HEK293 (cell line): Measurements from ENCODE around the gene FYCO1.

Experiments
- CTCF ChIA-PET: fragments of 350-600 bp; formaldehyde crosslinking; extraction: SDS; loops from one replicate; lab custom pipeline; 2021; ENCODE audit warnings: antibody characterized with exemption; lab: Yijun Ruan, JAX
- POLR2A ChIA-PET: fragments of 300-600 bp; formaldehyde crosslinking; extraction: SDS; loops from one replicate; lab custom pipeline; 2020; ENCODE audit warnings: antibody characterized with exemption, inconsistent platforms; lab: Yijun Ruan, JAX
- H3K27ac ChIP-seq: fragments of 200-500 bp; sonication (Bioruptor generic); 2 replicates; pipeline ENCODE4 v1.5.1; 2014; ENCODE audit warnings: low read depth, low read length, control low read depth, inconsistent platforms; ENCODE audit errors: extremely low read depth
- H3K36me3 ChIP-seq, 2 experiments: fragments of 200-500 bp in 1 of 2; sonication (Bioruptor generic) in 1 of 2; 1 replicate in 1 of 2; 2 replicates in 1 of 2; pipeline ENCODE4 v1.5.1; 2014 to 2017; ENCODE audit warnings: inconsistent platforms in 2 of 2, low read length in 2 of 2; ENCODE audit not compliant: control insufficient read depth in 2 of 2, insufficient read depth in 1 of 2
- H3K4me1 ChIP-seq: fragments of 200-500 bp; sonication (Bioruptor generic); 2 replicates; pipeline ENCODE4 v1.5.1; 2014; ENCODE audit warnings: mild to moderate bottlenecking, low read length, inconsistent platforms; ENCODE audit not compliant: control insufficient read depth, insufficient read depth
- H3K4me3 ChIP-seq: 2 replicates; pipeline ENCODE4 v1.5.1; 2011; ENCODE audit warnings: low read depth, mild to moderate bottlenecking, control low read depth, low read length, moderate library complexity
- H3K9me3 ChIP-seq: fragments of 200-500 bp; sonication (Bioruptor generic); 2 replicates; pipeline ENCODE4 v1.5.1; 2014; ENCODE audit warnings: low read depth, low read length, inconsistent platforms; ENCODE audit not compliant: control insufficient read depth, insufficient read depth
- SP7 ChIP-seq: fragments of 450-650 bp; formaldehyde crosslinking; IDR thresholded peaks from 2 replicates; pipeline ENCODE4 v1.5.1; 2016; ENCODE audit warnings: missing biosample characterization, missing genetic modification characterization
- ZFP3 ChIP-seq: fragments of 450-650 bp; formaldehyde crosslinking; IDR thresholded peaks from 2 replicates; pipeline ENCODE4 v1.5.1; 2016; ENCODE audit warnings: low read depth, missing biosample characterization, missing genetic modification characterization
- ZFP69B ChIP-seq: fragments of 450-650 bp; formaldehyde crosslinking; IDR thresholded peaks from 2 replicates; pipeline ENCODE4 v1.5.1; 2016; ENCODE audit warnings: missing biosample characterization, missing genetic modification characterization
- ZNF585B ChIP-seq: fragments of 450-650 bp; formaldehyde crosslinking; IDR thresholded peaks from 2 replicates; pipeline ENCODE4 v1.5.1; 2016; ENCODE audit warnings: missing biosample characterization, missing genetic modification characterization
- ZNF629 ChIP-seq: fragments of 450-650 bp; formaldehyde crosslinking; IDR thresholded peaks from 2 replicates; pipeline ENCODE4 v1.5.1; 2017; ENCODE audit warnings: missing biosample characterization, missing genetic modification characterization
- ZNF701 ChIP-seq: fragments of 450-650 bp; formaldehyde crosslinking; IDR thresholded peaks from 2 replicates; pipeline ENCODE4 v1.5.1; 2016; ENCODE audit warnings: missing biosample characterization, missing genetic modification characterization
- ZSCAN16 ChIP-seq: fragments of 450-650 bp; formaldehyde crosslinking; IDR thresholded peaks from 2 replicates; pipeline ENCODE4 v1.5.1; 2016; ENCODE audit warnings: missing biosample characterization, missing genetic modification characterization
- TF ChIP-seq, protein P1 (sequence below): fragments of 450-650 bp; formaldehyde crosslinking; IDR thresholded peaks from 2 replicates; pipeline ENCODE4 v1.5.1; 2016; ENCODE audit warnings: missing biosample characterization, missing genetic modification characterization
- TF ChIP-seq, protein P2 (sequence below): fragments of 450-650 bp; formaldehyde crosslinking; IDR thresholded peaks from 2 replicates; pipeline ENCODE4 v1.5.1; 2016; ENCODE audit warnings: missing biosample characterization, missing genetic modification characterization
- TF ChIP-seq, protein P3 (sequence below): fragments of 450-650 bp; formaldehyde crosslinking; IDR thresholded peaks from 2 replicates; pipeline ENCODE4 v1.5.1; 2016; ENCODE audit warnings: missing biosample characterization, missing genetic modification characterization
- TF ChIP-seq, protein P4 (sequence below): fragments of 450-650 bp; formaldehyde crosslinking; IDR thresholded peaks from 2 replicates; pipeline ENCODE4 v1.5.1; 2017; ENCODE audit warnings: missing biosample characterization, missing genetic modification characterization
- TF ChIP-seq, protein P5 (sequence below): sonication (generic); formaldehyde crosslinking; IDR thresholded peaks from 2 replicates; pipeline ENCODE4 v1.8.1; 2022; ENCODE audit warnings: mild to moderate bottlenecking, moderate library complexity, missing genetic modification reagents
- TF ChIP-seq, protein P6 (sequence below): fragments of 450-650 bp; formaldehyde crosslinking; IDR thresholded peaks from 2 replicates; pipeline ENCODE4 v1.5.1; 2017; ENCODE audit warnings: missing biosample characterization, missing genetic modification characterization

FYCO1 gene

DNA sequence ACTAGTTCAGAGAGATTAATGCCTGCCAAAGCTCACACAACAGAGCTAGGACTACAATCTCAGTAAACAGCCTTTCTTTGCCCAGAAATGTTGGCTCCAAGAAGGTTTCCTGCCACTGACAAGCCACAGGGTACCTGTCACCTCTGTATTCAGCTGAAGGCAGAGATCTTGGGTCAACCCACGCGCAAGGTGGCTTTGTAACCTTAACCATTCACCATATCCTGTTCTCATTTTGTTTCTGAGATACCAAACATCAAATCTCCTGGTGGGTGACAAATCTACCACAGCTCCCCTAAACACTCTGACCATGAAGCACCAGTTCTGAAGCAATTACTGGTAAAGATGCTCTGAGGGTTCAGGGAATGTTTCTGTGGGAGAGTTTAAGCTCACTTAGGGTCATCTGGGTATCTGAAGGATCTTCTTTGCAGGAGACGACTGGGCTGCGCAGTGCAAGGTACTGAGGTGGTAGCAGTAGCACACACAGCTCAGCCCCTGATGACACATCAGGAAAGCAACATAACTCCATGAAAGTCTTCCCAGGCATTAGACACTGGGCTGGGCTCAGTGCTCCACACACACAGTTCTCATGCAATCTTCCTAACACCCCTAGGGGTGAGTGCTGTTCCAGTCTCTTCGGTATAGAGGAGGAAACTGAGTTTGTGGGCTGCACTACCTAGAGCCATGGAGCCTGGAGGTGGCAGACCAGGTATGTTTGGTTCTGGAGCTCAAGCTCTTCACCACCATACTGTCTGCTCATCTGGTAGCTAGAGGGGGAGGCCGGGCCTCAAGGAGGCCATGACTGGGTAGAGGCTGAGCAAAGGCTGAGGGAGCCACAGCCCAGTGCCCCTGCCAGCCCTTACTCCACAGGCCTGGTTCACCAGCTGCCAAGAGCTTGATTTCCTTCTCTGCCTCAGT, 44.7 kb downstream of the FYCO1 start:
- peaks cover 0 to 100% of the 10 kb centered on the region in 2 experiments; a peak in 2 of 3 replicates for H3K36me3 ChIP-seq
- TF ChIP-seq, protein P1, sequence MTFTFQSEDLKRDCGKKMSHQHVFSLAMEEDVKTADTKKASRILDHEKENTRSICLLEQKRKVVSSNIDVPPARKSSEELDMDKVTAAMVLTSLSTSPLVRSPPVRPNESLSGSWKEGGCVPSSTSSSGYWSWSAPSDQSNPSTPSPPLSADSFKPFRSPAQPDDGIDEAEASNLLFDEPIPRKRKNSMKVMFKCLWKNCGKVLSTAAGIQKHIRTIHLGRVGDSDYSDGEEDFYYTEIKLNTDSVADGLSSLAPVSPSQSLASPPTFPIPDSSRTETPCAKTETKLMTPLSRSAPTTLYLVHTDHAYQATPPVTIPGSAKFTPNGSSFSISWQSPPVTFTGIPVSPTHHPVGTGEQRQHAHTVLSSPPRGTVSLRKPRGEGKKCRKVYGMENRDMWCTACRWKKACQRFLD (tag by site-specific recombination), result no peak
- TF ChIP-seq, protein P2, sequence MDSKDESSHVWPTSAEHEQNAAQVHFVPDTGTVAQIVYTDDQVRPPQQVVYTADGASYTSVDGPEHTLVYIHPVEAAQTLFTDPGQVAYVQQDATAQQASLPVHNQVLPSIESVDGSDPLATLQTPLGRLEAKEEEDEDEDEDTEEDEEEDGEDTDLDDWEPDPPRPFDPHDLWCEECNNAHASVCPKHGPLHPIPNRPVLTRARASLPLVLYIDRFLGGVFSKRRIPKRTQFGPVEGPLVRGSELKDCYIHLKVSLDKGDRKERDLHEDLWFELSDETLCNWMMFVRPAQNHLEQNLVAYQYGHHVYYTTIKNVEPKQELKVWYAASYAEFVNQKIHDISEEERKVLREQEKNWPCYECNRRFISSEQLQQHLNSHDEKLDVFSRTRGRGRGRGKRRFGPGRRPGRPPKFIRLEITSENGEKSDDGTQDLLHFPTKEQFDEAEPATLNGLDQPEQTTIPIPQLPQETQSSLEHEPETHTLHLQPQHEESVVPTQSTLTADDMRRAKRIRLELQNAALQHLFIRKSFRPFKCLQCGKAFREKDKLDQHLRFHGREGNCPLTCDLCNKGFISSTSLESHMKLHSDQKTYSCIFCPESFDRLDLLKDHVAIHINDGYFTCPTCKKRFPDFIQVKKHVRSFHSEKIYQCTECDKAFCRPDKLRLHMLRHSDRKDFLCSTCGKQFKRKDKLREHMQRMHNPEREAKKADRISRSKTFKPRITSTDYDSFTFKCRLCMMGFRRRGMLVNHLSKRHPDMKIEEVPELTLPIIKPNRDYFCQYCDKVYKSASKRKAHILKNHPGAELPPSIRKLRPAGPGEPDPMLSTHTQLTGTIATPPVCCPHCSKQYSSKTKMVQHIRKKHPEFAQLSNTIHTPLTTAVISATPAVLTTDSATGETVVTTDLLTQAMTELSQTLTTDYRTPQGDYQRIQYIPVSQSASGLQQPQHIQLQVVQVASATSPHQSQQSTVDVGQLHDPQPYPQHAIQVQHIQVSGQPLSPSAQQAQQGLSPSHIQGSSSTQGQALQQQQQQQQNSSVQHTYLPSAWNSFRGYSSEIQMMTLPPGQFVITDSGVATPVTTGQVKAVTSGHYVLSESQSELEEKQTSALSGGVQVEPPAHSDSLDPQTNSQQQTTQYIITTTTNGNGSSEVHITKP, result no peak
- TF ChIP-seq, protein P3, sequence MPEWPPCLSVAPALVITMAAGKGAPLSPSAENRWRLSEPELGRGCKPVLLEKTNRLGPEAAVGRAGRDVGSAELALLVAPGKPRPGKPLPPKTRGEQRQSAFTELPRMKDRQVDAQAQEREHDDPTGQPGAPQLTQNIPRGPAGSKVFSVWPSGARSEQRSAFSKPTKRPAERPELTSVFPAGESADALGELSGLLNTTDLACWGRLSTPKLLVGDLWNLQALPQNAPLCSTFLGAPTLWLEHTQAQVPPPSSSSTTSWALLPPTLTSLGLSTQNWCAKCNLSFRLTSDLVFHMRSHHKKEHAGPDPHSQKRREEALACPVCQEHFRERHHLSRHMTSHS (tag by site-specific recombination), result no peak
- TF ChIP-seq ZNF585B (tag by site-specific recombination) (no peak), ZNF629 (tag by site-specific recombination) (no peak), ZFP3 (no peak), SP7 (no peak), ZFP69B (tag by site-specific recombination) (no peak), ZNF701 (tag by site-specific recombination) (no peak), ZSCAN16 (tag by site-specific recombination) (no peak)
- TF ChIP-seq, protein P4, sequence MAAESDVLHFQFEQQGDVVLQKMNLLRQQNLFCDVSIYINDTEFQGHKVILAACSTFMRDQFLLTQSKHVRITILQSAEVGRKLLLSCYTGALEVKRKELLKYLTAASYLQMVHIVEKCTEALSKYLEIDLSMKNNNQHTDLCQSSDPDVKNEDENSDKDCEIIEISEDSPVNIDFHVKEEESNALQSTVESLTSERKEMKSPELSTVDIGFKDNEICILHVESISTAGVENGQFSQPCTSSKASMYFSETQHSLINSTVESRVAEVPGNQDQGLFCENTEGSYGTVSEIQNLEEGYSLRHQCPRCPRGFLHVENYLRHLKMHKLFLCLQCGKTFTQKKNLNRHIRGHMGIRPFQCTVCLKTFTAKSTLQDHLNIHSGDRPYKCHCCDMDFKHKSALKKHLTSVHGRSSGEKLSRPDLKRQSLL, result no peak
- TF ChIP-seq, protein P5, sequence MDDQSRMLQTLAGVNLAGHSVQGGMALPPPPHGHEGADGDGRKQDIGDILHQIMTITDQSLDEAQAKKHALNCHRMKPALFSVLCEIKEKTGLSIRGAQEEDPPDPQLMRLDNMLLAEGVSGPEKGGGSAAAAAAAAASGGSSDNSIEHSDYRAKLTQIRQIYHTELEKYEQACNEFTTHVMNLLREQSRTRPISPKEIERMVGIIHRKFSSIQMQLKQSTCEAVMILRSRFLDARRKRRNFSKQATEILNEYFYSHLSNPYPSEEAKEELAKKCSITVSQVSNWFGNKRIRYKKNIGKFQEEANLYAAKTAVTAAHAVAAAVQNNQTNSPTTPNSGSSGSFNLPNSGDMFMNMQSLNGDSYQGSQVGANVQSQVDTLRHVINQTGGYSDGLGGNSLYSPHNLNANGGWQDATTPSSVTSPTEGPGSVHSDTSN (CRISPR knock-in tag), result no peak
- TF ChIP-seq, protein P6, sequence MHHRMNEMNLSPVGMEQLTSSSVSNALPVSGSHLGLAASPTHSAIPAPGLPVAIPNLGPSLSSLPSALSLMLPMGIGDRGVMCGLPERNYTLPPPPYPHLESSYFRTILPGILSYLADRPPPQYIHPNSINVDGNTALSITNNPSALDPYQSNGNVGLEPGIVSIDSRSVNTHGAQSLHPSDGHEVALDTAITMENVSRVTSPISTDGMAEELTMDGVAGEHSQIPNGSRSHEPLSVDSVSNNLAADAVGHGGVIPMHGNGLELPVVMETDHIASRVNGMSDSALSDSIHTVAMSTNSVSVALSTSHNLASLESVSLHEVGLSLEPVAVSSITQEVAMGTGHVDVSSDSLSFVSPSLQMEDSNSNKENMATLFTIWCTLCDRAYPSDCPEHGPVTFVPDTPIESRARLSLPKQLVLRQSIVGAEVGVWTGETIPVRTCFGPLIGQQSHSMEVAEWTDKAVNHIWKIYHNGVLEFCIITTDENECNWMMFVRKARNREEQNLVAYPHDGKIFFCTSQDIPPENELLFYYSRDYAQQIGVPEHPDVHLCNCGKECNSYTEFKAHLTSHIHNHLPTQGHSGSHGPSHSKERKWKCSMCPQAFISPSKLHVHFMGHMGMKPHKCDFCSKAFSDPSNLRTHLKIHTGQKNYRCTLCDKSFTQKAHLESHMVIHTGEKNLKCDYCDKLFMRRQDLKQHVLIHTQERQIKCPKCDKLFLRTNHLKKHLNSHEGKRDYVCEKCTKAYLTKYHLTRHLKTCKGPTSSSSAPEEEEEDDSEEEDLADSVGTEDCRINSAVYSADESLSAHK (tag by site-specific recombination), result no peak
- TF ChIP-seq, all 188 proteins: peak for 0
- Histone ChIP-seq H3K4me3 (no peak overlapping the region), H3K9me3 (no peaks in the 10 kb centered on the region), H3K4me1 (no peaks in the 10 kb centered on the region), H3K27ac (no peak overlapping the region)
- ChIA-PET POLR2A (no interaction called here), CTCF (interaction anchor here (1.1 kb wide), 1 partner anchor 128 kb away, joined by 5 read pairs; no protein-coding TSS in a partner anchor)
